HG03439 (cell line): ENCODE data around the gene ANKS1B.

Experiments
- ATAC-seq: cut with Tn5 transposase; IDR thresholded peaks from one replicate; pipeline ENCODE4 v1.9.1; 2021; ENCODE audit warnings: mild to moderate bottlenecking, moderate library complexity; ENCODE audit not compliant: unreplicated experiment

The ANKS1B gene

DNA sequence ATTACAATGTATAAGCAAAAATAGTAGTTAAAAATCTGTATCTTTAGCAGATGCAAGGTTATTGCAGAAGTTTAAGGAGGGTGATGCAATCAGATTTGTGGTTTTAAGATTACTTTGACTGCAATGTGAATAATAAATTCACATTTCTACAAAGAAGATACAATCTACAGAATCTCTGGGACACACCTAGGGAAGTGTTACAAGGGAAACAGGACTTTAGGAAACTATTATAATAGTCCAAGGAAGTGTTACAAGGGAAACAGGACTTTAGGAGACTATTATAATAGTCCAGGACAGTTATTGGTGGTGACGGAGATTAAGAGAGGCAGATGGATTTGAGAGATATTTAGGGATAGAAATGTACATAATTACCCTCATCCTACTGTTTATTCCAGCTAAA is 491.5 kb downstream of the ANKS1B start:
- no peak for ATAC-seq

DNA sequence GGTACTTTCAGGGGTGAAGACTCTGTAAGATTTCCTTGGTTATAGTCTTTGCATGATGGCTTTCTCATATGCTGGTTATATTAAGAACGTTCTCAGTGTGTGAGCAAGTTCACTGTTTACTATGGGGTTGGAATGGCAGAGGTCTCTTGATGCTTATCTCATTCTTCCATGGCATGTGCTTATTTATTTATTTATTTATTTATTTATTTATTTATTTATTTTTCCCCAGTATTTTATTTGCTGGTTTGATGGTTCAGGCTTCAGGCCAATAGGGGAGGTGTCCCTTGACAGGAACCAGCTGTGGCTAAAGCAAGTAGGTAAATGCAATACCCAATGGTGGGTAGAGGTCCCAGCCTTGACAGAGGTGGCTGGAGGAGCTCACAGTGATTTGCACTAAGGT is 498.5 kb downstream of the ANKS1B start:
- no peak for ATAC-seq

GRCh38 chr12:99479149-99479548 is 505.6 kb downstream of the ANKS1B start:
- no peak for ATAC-seq

- ATAC-seq: no peak
Observed at GRCh38 chr12:99476956-99477355, 507.8 kb downstream of the ANKS1B start.

GRCh38 chr12:99455350-99456035 is 529.2 kb downstream of the ANKS1B start:
- ATAC-seq: peak; percentile 38

GRCh38 chr12:99454539-99455172 is 530.1 kb downstream of the ANKS1B start:
- peak; percentile 37 for ATAC-seq

GRCh38 chr12:99453836-99454538 is 530.7 kb downstream of the ANKS1B start:
- ATAC-seq: peak; percentile 42

DNA sequence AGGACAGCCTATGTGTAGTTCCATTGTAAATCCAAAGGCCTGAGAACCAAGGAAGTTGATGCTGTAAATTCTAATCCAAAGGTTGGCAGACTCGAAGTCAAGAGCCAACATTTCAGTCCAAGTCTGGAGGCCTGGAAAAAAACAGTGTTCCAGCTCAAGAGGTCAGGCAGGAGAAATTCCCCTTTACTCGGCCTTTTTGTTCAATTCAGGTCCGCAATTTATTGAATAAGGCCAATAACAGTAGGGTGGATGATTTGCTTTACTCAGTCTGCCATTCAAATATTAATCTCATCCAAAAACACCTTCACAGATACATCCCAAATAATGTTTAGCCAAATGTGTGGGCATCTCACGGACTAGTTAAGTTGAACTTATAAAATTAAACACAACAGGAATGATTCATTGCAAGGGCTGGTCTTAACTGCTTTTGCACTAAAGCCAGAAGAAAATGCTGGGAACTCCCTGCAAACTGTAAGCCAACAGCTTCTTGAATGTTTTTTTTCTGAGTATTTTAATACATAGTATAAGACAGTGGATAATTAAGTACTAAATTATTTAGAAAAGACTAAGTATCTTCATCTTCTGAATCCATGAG is 534.6 kb downstream of the ANKS1B start:
- ATAC-seq: no peak

GRCh38 chr12:99444859-99445316 is 539.8 kb downstream of the ANKS1B start:
- ATAC-seq: no peak

- no peak for ATAC-seq
Observed at GRCh38 chr12:99442758-99443157, 542.0 kb downstream of the ANKS1B start.

- no peak for ATAC-seq
Observed at GRCh38 chr12:99439399-99439798, 545.3 kb downstream of the ANKS1B start.

DNA sequence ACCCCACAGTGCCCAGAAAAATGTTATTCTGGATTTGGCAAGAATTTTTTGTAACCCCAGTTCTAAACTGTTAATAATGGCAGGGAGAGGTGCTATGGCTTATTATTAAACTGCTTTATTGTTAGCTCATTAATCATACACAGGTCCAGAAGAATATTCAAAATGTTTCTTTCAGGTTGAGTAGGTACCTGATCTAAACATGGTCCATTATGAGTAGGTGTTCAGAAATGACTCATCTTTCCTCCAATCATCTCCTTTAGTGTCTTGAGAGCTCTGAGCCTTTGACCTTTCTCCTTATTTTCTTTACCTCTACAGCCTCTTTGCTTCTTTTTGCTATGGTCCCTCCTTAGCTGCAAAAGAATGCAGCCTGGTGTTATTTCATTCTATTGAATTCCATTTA is 548.2 kb downstream of the ANKS1B start:
- ATAC-seq: peak; percentile 99

- ATAC-seq: no peak
Observed at GRCh38 chr12:99435095-99435791, 549.5 kb downstream of the ANKS1B start.

DNA sequence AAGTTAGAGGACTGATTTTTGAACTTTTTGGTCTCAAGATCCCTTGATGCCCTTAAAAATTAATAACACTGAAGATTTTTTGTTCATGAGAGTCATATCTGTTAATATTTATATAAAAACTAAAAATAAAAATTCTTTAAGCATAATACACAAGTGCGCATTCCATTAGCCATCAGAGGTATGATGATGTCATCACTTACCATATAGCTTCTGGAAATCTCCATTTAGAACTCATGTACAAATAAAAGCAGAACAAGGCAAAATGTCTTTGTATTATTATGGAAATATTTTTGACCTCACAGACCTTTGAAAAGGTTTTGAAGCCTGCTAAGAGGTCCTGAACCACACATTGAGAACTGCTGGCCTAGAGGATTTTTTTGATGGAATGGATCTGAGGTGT is 551.6 kb downstream of the ANKS1B start:
- no peak for ATAC-seq

DNA sequence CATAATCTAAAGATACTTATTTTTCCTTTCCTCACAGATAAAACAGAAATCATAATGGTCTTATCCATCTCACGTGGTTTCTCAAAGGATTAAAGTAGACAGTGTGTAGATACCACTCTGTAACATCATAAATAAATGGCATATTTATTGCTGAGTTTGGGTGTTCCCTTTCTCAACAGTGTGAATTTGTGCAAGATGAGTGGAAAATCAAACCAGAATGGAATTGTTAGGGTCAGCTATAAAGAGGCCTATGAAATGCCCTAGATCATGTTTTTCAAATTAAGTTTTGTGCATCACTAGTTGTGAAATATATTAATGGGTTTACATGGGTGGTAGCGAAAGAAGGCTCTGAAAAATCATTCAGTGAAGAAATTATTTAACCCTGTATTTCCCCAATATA is 553.5 kb downstream of the ANKS1B start:
- no peak for ATAC-seq

DNA sequence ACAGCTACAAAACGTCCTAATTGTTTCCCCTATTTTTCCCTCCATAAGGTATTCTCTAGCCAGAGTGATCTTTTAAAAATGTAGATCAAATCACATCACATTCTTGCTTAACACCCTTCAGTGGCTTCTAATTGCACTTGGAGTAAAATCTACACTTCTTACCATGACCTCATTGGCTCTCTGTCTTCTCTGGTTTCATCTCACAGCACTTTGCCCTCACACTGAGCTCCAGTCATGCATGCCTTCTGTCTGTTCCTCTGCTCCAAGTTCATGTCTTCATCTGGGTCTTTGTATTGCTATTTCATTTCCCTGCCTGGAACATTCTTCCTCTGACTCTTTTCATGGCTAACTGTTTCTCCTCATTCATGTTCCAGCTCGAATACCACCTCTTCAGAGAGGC is 557.6 kb downstream of the ANKS1B start:
- ATAC-seq: no peak

GRCh38 chr12:99418379-99418778 is 566.4 kb downstream of the ANKS1B start:
- no peak for ATAC-seq

GRCh38 chr12:99413751-99414150 is 571.0 kb downstream of the ANKS1B start:
- ATAC-seq: no peak

- ATAC-seq: no peak
Observed at GRCh38 chr12:99393763-99394162, 591.0 kb downstream of the ANKS1B start.

DNA sequence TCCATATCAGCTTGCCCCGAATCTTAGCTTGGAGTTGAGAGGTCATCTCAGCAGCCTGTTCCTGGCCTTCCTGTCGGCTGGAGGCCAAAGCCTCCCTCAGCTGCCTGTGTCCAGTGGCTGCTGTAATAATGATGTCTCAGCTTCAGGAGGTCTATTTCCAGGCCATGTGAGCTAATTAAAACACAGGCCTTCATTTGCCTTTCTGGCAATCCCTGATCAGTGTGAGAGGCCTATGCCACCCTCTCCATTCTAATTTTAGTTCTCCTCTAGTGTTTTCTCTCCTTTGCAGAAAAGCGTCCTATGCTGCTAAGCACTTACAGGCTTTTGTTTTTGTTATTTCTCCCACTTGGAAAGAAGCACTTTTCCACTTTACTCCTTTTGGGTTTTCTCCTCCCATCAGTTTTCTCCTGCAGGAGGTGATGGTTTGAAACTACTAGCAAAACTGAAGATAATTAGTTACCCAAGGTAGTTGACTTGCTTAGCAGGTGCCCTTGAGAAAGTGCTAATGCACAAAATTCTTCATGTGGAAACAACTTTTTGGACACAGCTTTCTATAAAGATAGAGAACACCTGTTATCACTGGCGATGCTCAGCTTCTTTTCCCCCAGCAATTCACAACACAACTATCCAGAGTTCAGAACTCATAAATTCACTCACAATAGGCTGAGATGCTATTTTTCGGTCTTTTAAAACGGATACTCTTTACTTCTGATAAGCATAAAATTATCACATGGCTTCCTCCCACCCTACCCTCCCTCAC is 592.5 kb downstream of the ANKS1B start:
- ATAC-seq: no peak
